Stimulated activated CD8-positive, alpha-beta memory T cell treated with anti-CD3 and anti-CD28 coated beads, Interleukin-15, amount 100 ng/mL, for 48 hours (primary cell): ENCODE measurements around the gene SLC22A23.
A peak's percentile ranks its signal among the peaks of the same experiment; 100 is the strongest.

Experiments
- DNase-seq, 2 donors: peaks; one replicate each; pipeline ENCODE4 v3.0.0-alpha.2; 2020; ENCODE audit warnings: low read depth in 2 of 2

SLC22A23 gene, protein sequence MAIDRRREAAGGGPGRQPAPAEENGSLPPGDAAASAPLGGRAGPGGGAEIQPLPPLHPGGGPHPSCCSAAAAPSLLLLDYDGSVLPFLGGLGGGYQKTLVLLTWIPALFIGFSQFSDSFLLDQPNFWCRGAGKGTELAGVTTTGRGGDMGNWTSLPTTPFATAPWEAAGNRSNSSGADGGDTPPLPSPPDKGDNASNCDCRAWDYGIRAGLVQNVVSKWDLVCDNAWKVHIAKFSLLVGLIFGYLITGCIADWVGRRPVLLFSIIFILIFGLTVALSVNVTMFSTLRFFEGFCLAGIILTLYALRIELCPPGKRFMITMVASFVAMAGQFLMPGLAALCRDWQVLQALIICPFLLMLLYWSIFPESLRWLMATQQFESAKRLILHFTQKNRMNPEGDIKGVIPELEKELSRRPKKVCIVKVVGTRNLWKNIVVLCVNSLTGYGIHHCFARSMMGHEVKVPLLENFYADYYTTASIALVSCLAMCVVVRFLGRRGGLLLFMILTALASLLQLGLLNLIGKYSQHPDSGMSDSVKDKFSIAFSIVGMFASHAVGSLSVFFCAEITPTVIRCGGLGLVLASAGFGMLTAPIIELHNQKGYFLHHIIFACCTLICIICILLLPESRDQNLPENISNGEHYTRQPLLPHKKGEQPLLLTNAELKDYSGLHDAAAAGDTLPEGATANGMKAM

DNA sequence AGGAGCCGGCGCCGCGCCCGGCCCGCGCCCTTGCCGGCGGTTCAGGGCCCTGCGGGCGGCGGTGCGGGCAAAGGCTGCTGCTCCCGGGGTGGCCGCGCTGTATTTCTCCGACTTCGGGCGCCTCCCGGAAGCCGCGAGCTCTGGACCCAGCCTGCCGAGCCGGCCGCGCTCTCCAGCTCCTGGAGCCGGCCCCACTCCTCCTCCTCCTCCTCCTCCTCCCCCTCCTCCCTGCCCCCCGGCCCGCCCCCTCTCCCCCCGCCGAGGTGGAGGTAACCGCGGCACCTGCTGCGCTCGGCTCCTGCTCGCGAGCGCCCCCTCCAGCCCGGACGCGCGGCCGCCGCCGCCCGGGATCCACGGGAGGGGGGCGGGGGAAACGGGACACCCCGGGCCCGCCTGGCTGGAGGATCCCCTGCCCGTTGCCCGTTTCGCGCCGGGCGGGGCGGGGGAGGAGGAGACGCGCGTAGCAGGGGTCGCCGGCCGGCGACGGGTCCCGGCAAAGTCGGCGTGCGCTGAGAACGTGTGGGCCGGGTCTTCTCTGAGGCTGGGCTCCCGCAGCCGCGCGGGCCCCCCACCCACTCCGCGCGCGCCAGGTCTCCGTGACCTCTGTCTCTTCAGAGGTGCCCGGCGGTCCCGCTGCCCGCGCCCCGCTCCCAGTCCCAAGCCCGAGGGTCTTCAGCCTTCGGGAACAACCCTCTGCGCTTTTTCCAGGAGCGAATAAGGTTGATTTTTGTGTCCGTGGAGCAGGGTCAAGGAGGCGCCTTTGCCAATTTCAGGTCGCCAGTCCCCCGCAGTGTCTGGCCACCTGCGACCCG is at the start of gene SLC22A23:
SLC22A23 (minus strand) TSS at position 153 of the 812 bp plus-strand sequence. CDS start 491 bp downstream, outside the sequence.
- DNase-seq: peak; percentile 47 to 55

DNA sequence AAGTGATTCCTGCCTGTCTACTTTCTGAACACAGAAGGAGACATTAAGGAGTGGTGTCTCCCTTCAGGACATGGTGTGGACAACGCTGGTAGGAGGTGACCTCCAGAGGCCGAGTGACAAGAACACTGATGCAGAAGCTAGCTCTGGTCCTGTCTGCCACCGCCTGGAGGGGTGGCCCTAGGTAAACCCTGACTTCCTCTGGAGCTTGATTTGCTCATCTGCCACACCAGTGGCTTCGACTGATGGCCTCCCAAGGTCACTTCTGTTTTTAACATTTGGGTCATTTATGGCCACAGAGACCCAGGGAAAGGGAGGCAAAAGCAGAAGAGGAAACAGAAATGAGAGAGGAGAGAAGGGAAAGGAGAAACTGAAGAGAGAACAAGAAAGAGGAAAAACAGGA is 49.4 kb upstream of the SLC22A23 start:
- no peak for DNase-seq

DNA sequence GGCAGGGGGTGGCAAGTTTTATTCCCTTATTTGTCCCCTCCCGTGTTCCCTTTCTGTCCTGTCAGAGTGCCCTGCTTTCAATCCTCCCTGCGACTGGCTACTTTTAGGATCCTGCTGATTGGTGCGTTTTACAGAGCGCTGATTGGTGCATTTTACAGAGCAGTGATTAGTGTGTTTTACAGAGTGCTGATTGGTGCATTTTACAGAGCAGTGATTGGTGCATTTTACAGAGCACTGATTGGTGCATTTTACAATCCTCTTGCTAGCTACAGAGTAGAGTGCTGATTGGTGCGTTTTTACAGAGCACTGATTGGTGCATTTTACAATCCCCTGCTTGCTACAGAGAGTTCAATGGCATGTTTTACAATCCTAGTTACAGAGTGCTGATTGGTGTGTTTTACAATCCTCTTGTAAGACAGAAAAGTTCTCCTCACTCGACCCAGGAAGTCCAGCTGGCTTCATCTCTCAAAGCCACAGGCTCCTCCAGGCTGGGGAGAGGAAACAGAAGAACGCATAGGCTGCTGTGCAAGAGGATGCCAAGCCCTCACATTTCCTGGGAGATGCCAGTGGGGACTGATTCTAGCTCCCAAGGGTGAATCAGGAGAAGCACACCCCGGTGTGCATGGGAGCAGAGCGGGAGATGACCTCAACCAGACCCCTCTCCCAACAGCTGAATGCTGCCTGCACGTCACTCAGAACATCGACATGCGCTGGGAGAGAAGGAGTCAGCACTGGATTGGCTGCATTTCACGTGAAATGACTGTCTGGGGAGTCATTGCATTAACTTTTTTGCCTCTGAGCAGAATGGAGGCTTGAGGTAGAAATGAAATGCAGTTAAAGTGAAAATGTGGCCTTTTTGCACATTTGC is 48.3 kb upstream of the SLC22A23 start:
- no peak for DNase-seq

GRCh38 chr6:3504354-3504753 is 47.5 kb upstream of the SLC22A23 start:
- no peak for DNase-seq

- no peak for DNase-seq
These were observed 45.1 kb upstream of the SLC22A23 start for GRCh38 chr6:3501826-3502500.

DNA sequence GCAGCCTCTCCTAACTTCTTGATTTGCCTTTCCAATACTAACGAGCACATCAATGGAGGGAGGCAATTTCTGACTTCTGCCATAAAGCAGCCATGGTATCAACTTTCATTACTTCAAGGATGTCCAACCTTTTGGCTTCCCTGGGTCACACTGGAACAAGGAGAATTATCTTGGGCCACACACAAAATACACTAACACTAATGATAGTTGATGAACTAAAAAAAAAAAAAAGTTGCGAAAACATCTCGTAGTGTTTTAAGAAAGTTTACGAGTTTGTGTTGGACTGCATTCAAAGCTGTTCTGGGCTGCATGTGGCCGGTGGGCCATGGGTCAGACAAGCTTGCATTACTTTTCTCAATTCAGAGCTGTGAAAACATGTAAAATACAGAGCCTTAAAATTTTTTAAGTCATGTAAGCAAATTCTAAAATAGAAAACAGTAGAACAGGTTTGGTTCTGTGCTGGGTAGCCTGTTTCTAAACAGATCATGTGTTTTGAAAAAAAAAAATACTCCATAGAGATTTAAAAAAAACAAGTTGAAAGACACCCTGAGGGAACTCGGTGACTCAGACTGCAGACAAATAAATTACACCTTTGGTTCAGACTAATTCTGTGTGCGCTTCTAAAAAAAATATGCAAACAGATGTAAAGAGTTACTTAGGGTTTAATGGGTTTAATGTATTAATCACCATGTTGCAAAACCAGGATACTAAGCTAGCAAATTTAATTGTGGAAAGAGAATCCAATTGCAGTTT is 43.6 kb upstream of the SLC22A23 start:
- no peak for DNase-seq

DNA sequence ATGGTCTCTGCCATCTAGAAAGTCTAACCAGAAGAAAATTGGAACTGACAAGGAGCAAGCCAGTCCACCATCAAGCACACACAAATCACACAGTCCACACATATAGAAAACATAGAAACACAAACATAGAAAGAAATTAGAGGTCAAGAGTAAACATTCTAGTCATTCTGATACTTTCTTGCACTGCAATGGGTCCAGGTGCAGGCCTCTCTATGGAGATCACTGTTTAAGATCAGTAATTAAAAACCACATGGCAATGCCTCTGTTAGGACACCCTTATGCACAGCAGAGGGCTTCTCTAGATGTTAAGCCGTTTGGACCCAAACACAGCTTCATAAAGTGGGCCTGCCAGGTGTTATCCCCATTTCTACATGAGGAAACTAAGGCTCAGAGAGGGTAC is 42.8 kb upstream of the SLC22A23 start:
- DNase-seq: no peak

DNA sequence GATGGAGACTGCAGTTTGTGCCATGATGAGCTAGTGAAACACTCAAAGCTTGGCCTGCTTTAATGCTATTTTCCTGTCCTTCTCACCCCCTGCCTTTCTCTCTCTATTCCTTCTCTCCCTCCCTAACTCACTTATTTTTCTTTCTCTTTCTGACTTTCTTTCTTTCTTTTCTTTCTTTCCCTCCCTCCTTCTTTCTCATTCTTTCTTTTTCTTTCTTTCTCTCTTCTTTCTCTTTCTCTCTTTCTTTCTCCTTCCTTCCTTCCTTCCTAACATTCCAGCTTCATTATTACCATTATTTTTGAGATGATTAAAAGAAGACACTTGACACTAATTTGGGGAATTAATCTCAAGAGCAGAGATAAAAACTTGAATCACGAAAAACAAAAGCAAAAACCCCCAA is 39.5 kb upstream of the SLC22A23 start:
- no peak for DNase-seq

DNA sequence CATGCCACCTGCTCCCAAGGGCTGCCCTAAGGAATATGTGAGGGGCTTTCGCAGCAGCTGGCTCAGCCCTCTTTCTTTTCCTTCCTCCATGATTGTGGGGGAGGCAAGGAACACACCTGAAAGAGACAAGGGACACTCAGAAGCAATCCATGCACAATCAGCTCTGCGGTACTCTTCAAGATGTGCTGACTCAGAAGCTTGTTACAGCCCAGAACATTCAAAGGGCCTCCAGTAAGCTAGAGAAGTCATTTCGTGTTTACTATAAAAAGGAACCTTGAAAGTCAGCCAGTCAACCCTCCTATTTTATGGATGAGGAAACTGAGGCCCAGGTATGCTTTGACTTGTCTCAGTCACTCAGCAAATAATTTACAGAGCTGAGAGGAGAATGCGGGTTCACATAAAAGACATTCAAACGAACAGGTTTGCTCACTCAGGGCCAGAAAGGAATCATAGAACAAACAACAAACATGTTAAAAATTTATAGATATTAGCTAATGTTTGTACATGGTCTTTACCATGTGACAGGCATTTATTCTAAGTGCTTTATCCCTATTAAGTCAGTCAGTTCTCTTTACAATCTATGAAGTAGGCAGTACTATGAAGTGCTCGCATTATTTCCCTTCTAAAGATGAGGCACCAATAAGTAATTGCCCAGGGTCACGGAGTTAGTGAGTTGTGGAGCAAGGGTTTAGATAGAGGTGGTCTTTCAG is 37.7 kb upstream of the SLC22A23 start:
- DNase-seq: no peak

DNA sequence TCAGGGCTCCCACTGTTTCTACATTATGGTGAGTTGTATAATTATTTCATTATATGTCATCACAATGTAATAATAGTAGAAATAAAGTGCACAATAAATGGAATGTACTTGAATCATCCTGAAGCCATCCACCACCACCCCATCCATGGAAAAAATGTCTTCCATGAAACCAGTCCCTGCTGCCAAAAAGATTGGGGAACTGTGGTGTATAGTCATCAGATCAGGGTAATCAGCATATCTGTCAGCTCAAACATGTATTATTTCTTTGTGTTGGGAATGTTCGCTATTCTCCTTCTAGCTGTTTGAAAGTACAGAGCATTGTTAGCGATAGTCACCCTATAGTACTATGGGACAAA is 33.8 kb upstream of the SLC22A23 start:
- no peak for DNase-seq

DNA sequence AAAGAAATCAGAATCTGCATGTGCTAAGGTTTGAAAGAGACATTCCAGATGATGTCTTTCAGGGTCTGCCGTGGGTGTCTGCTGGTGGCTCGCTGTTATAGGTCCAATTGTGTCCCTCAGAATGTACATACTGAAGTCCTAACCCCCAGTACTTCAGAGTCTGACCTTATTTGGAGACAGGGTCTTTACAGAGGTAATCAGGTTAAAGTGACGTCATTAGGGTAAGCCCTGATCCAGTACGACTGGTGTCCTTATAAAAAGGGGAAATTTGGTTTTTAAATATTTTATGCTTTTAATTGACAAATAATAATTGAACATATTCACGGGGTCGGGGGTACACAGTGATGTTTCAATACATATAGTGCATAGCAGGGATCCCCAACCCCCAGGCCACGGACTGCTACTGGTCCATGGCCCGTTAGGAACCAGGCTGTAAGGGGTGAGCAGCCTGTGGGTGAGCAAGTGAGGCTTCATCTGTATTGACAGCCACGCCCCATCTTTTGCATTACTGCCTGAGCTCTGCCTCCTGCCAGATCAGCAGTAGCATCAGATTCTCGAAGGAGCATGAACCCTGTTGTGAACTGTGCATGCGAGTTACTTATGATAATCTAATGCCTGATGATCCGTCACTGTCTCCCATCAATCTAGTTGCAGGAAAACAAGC is 33.2 kb upstream of the SLC22A23 start:
- DNase-seq: no peak

DNA sequence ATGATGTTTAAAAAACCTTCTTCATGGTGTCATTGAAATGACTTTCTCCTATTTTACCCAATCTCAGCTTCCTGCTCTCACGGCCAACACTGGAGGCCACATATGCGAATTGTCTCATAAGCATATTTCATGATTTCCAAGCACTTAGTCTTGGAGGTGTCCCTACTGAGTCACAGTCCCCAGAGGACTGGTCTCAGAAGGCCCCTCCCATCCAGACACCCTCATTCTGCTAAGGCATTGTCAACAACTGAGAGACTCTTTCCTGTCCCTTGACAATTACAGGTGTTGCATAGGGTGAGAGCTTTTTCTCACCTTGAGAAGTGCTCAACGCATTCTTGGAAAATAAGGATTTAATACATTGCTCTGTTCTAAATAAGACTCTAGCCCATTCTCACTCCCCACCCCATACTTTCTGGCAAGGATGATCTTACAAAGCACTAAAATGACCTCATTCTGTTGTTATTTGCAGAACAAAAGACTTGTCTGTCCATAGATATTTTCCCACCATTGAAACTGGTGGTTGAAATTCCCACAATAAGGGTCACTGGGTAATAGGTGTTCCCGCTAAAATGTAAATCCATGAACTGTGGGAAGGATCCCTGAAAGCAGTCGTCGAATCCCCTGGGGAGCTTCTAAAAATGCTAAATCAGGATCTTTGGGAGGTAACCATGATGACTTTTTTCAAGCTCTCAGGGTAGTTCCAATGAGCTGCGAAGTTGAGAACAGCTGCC is 32.3 kb upstream of the SLC22A23 start:
- DNase-seq: no peak

DNA sequence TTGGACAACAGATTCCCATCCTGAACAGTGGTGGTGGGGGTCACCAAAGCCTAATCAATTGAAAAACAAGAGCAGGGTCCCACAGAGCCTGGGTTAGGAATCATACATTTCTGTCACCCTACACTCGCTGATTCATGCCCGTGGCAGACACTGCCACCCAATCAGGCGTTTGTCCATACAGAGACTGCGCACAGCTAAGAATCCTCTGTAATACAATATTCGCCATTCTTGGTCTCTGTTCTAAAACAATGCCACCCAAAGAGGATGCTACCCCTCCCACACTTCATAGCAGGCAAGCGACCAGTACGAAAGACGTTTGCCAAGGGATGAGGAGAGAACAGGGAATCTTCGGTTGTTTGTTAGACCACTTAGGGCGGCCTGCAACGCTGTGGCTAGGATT is 28.1 kb upstream of the SLC22A23 start:
- no peak for DNase-seq

DNA sequence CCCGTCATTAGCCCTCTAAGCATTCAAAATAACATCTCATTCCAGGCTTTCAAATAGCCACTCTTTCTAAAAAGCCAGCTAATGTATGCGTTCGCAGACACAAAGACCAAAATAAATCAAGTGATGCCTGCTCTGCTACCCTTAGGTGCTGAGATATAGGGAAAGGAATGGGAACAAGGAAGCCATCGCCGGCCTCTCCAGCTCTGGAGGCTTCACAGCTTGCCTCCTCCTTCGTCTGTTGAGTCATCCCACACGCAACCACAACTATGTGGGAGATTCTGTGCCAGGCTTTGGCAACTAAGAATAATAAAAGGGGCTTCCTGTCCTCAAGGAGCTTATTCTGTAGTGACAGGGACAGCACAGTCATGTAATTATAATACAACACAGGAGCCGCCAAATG is 27.3 kb upstream of the SLC22A23 start:
- DNase-seq: no peak

DNA sequence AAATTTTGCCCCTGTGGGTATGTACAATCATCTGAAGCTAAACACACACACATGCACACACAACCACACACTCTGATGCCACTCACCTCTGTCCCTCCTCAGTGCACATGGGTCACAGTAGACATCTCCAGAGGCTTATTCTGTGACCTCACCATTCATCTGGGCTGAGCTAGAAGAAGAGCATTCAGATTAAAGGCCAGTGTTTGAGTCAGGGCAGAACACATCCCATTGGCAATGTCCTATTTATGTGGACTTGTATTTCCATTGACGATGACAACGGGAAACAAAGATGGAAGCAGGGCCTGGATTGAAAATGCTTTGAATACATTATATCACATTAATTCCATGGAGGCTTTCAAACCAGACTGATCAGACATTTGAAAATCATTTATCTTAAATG is 26.8 kb upstream of the SLC22A23 start:
- DNase-seq: no peak

DNA sequence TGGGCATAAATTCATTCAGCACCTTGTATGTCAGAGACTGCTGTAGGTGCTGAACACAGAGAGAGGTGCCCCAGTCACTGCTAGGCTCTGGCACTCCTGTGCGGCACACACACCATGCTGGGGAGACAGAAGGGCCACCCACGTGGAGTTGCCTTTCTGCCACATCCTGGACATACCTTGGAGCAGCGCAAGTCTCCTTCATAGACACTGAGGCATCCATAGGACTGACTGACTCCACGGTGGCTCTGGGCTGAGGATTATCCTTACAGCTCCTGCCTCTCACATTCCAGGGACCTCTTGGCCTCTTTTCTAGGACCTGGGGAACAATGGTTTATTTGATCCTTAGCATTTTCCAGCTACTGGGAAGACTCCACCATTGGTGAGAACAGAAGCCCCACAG is 26.0 kb upstream of the SLC22A23 start:
- DNase-seq: no peak

DNA sequence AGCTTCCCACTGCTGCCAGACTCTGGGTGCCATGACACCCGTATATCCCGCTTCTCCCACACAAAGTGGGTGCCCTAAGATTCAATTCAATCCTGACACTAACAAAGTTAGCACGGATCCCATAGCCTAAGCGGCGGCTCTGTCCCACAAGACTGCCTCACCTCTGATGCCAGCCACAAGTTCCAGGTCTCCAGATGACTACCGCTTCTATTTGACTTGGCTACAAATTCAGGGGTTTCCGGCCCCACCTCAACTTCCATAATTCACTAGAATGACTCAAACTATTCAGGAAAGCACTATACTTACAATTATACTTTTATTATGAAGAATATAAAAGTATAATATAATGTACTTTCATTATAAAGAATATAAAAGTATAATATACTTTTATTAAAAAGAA is 24.8 kb upstream of the SLC22A23 start:
- no peak for DNase-seq

- DNase-seq: no peak
These were observed 23.2 kb upstream of the SLC22A23 start for GRCh38 chr6:3480009-3480408.
